Nephron progenitor cell (in vitro differentiated cells): ENCODE results near the gene C1QL1.

Experiments
- DNase-seq: peaks from one replicate; pipeline ENCODE4 v3.0.0; 2021
- H3K27ac Mint-ChIP-seq: 2 replicates; pipeline ENCODE4 v1.8.0; 2021; ENCODE audit warnings: mild to moderate bottlenecking, moderate library complexity, mixed read lengths
- H3K27me3 Mint-ChIP-seq: 2 replicates; pipeline ENCODE4 v1.8.0; 2021; ENCODE audit warnings: mild to moderate bottlenecking, low read depth, mixed read lengths; ENCODE audit not compliant: poor library complexity
- H3K36me3 Mint-ChIP-seq: 2 replicates; pipeline ENCODE4 v1.8.0; 2021; ENCODE audit warnings: low read depth, mixed read lengths
- H3K4me1 Mint-ChIP-seq: 2 replicates; pipeline ENCODE4 v1.8.0; 2021; ENCODE audit warnings: mixed read lengths
- H3K4me3 Mint-ChIP-seq: 2 replicates; pipeline ENCODE4 v1.8.0; 2021; ENCODE audit warnings: mild to moderate bottlenecking, moderate library complexity, mixed read lengths
- H3K9me3 Mint-ChIP-seq: 2 replicates; pipeline ENCODE4 v1.8.0; 2021; ENCODE audit warnings: mild to moderate bottlenecking, moderate library complexity, mixed read lengths
- CTCF ChIP-seq: fragments of 200-600 bp; sonication (generic); IDR thresholded peaks from 2 replicates; pipeline ENCODE4 v1.5.0; 2021; ENCODE audit warnings: antibody characterized with exemption

The C1QL1 gene

GRCh38 chr17:44917456-44917855 is 50.6 kb downstream of the C1QL1 start:
- Mint-ChIP-seq H3K27ac (peak overlapping the region; percentile 57), H3K4me3 (no peak overlapping the region), H3K36me3 (no peaks in the 10 kb centered on the region)

GRCh38 chr17:44916781-44917241 is 51.3 kb downstream of the C1QL1 start:
- DNase-seq, result no peak
- H3K27ac Mint-ChIP-seq, result no peak overlapping the region
- no peaks in the 10 kb centered on the region for H3K9me3 Mint-ChIP-seq
- H3K4me3 Mint-ChIP-seq, result no peak overlapping the region
- no peaks in the 10 kb centered on the region for H3K36me3 Mint-ChIP-seq
- TF ChIP-seq CTCF, result no peak
- H3K27me3 Mint-ChIP-seq, result peaks cover 45% of the 10 kb centered on the region
- H3K4me1 Mint-ChIP-seq, result peaks cover 37% of the 10 kb centered on the region

More at GRCh38 chr17:44917456-44917855, 50.6 kb downstream of the C1QL1 start:
- Mint-ChIP-seq H3K9me3 (no peaks in the 10 kb centered on the region), H3K4me1 (peaks cover 38% of the 10 kb centered on the region), H3K27me3 (peaks cover 42% of the 10 kb centered on the region)
- DNase-seq, result no peak
- TF ChIP-seq CTCF, result no peak

- no peak for DNase-seq
- no peaks in the 10 kb centered on the region for H3K36me3 Mint-ChIP-seq
- H3K27me3 Mint-ChIP-seq, result peaks cover 50% of the 10 kb centered on the region
- H3K4me1 Mint-ChIP-seq, result peaks cover 31% of the 10 kb centered on the region
- H3K9me3 Mint-ChIP-seq, result no peaks in the 10 kb centered on the region
- H3K4me3 Mint-ChIP-seq, result no peak overlapping the region
- no peak for TF ChIP-seq CTCF
- H3K27ac Mint-ChIP-seq, result peak overlapping the region; percentile 36
Observed at GRCh38 chr17:44915862-44916780, 52.0 kb downstream of the C1QL1 start.

DNA sequence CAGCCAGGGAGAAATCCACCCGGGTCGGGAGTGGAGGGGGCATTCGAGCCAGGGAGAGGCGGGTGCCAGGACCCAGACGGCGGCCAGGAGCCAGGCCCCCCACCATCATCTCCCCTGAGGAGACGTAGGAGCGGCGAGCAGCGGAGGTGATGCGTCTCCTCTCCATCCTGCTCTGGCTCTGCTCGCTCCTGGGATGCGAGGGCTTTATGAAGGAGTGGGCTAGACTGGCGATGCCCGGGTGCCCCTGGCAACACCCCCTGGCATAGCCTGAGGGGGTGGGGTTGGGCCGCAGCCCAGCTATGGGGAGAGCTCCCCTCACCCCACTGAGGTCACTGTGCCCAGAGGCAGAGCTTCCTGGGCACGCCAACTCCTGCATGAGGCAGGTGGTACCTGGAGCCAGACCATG is 52.8 kb downstream of the C1QL1 start, which contains the start of gene GFAP:
GFAP (minus strand) TSS at position 180 of the 406 bp plus-strand sequence; CDS start at position 166, 14 bp downstream.
- Mint-ChIP-seq H3K27ac (peak within 1 kb of the TSS; percentile 36), H3K27me3 (peaks cover 54% of the 10 kb centered on the region), H3K9me3 (no peaks in the 10 kb centered on the region), H3K4me3 (no peak within 1 kb of the TSS), H3K36me3 (no peaks in the 10 kb centered on the region), H3K4me1 (peaks cover 29% of the 10 kb centered on the region)
- no peak for TF ChIP-seq CTCF
- no peak for DNase-seq

DNA sequence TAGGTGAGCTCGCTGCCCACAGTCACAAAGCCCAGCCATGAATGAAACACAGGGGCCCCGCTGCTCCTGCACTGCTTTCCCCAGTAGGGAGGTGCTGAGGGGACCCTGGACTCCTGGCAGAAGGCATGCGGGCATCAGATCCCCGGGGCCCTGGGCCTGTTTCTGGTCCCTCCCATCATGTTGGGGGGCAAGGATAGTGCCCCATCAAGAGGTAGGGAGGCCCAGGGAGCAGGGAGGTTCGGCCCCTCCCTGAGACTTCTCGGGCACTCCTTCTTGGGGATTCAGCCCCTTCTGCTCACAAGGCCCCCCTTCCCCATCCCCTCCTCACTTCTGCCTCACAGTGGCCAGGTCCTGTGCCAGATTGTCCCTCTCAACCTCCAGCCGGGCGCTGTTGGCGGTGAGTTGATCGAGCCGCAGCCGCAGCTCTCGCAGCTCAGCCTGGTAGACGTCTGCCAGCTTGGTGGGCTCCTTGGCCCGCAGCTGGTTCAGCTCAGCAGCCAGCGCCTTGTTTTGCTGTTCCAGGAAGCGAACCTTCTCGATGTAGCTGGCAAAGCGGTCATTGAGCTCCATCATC is 53.3 kb downstream of the C1QL1 start:
- Mint-ChIP-seq H3K4me3 (no peak overlapping the region), H3K27ac (no peak overlapping the region), H3K4me1 (peaks cover 24% of the 10 kb centered on the region), H3K36me3 (no peaks in the 10 kb centered on the region), H3K9me3 (no peaks in the 10 kb centered on the region), H3K27me3 (peaks cover 52% of the 10 kb centered on the region)
- TF ChIP-seq CTCF, result no peak
- no peak for DNase-seq
